ENCODE results near the gene LYG2.
"Not testable (repeated sequence)": the region's sequence is repeated elsewhere in the genome, so short reads cannot be mapped to it uniquely, and the experiment has no call there.

The LYG2 gene

GRCh38 chr2:99200076-99200800, 55.2 kb downstream of the LYG2 start:
- H3K27ac ChIP-seq = no peak overlapping the region
- TF ChIP-seq CTCF (IDR thresholded peaks at IDR 0.05) (no peak), ZFX (IDR thresholded peaks at IDR 0.05; ENCODE audit: borderline replicate concordance) (no peak)

GRCh38 chr2:99198103-99198841, 57.2 kb downstream of the LYG2 start:
- TF ChIP-seq ZFX (IDR thresholded peaks at IDR 0.05; ENCODE audit: borderline replicate concordance) (no peak), CTCF (IDR thresholded peaks at IDR 0.05) (no peak)
- no peak overlapping the region for H3K27ac ChIP-seq

GRCh38 chr2:99192364-99192763, 63.1 kb downstream of the LYG2 start:
- not testable (repeated sequence) for H3K27ac ChIP-seq

Measured in 22Rv1 (cell line).